ENCODE data around the gene RPS6KB1. TPM values are rescaled to one million over a fixed set of nuclear protein-coding genes. Genes with fewer than 3 reads are reported as not detected.
"Not testable (repeated sequence)": the region's sequence is repeated elsewhere in the genome, so short reads cannot be mapped to it uniquely, and the experiment has no call there.

The RPS6KB1 gene
- total RNA-seq, 4 donors from 2014 or later, result 40.0 to 200 (median 55.7) TPM

DNA sequence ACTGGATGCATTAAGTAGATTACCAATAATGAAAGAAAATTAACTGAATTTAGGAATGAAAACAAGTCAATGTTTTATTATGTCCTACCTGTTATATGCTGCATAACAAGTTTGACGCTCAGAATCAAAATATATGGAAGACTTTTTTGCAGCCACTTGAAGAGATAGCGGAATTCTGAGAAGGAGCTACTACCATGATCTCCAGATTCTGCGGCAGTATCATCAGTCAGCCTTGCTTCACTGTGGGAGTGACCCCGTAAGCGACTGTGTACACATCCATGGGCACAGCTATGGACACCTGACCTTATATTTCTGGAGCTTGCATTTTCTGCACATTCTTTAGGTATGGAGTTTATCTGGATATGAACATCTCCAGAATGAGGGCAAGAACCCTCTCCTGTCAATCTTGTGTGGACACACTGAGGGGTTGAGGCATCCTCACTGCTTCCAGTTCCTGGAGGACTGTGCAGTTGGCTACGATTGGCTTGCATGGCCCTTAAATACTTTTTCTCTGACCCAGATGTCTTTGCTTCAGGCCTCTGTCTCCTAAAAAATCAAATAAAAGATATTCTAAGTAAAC lies 69.9 kb downstream of the RPS6KB1 start:
- TF ChIP-seq, protein P1, sequence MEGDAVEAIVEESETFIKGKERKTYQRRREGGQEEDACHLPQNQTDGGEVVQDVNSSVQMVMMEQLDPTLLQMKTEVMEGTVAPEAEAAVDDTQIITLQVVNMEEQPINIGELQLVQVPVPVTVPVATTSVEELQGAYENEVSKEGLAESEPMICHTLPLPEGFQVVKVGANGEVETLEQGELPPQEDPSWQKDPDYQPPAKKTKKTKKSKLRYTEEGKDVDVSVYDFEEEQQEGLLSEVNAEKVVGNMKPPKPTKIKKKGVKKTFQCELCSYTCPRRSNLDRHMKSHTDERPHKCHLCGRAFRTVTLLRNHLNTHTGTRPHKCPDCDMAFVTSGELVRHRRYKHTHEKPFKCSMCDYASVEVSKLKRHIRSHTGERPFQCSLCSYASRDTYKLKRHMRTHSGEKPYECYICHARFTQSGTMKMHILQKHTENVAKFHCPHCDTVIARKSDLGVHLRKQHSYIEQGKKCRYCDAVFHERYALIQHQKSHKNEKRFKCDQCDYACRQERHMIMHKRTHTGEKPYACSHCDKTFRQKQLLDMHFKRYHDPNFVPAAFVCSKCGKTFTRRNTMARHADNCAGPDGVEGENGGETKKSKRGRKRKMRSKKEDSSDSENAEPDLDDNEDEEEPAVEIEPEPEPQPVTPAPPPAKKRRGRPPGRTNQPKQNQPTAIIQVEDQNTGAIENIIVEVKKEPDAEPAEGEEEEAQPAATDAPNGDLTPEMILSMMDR (IDR thresholded peaks at IDR 0.05), result no peak
- no peak for TF ChIP-seq POLR2A (IDR thresholded peaks at IDR 0.05)
- 93% methylated on average over 6 of the region's 6 CpGs for WGBS, 2 donors
- H3K9me3 ChIP-seq, result no peaks in the 10 kb centered on the region
- no peak for DNase-seq
- no peaks in the 10 kb centered on the region for H3K27me3 ChIP-seq
- peaks cover 7 to 19% of the 10 kb centered on the region in 2 donors for H3K4me1 ChIP-seq
- no peak overlapping the region for H3K27ac ChIP-seq
- no peak overlapping the region for H3K4me3 ChIP-seq (replicated peaks in 1 of 3)
- intact Hi-C loops (cut with DNase I), result no loop called here
- H3K36me3 ChIP-seq, result peaks cover 0 to 2% of the 10 kb centered on the region in 2 donors

DNA sequence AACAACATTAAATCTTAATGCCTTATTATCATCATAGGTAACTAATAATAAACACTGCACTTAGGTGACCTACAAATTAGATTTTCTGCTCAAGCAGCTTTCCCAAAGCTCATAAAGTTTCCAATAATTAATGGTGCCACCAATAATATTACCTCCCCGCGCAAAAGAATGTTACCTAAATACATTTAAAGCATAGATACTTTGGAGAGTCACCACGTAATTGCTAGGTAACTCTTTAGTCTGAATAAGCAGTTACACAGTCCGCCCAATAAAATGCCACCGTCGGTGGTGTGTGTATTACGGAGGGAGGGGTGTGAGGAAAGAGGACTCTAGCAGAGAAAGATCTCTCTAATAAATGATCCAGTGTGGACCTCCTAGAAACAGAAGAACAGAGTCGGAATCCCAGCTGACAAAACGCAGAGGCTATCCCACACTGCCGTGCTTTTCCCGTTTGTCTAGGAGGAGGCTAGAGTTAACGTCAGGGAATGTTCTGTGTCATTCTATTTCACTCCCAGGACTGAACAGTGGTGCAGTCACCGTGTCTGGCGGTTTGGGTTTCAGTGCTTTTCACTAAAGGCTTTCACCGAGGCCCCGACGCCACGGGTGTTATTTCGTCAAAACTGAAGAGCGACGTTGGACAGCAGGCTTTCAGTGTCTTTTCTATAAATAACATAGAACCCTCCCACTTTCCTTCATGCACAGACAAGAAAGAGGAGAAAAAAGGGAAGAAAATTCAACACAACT lies 71.0 kb downstream of the RPS6KB1 start:
- peaks cover 7 to 19% of the 10 kb centered on the region in 2 donors for H3K4me1 ChIP-seq
- intact Hi-C loops (cut with DNase I), result no loop called here
- WGBS, 2 donors, result 3% methylated on average over 21 of the region's 21 CpGs
- TF ChIP-seq, protein P1 (IDR thresholded peaks at IDR 0.05), result no peak
- TF ChIP-seq POLR2A (IDR thresholded peaks at IDR 0.05), result no peak
- peak; percentile 48 to 52 for DNase-seq
- no peaks in the 10 kb centered on the region for H3K36me3 ChIP-seq
- H3K9me3 ChIP-seq, result no peaks in the 10 kb centered on the region
- peak overlapping the region; percentile 82 to 95 (median 94) for H3K27ac ChIP-seq
- peak overlapping the region; percentile 3 to 89 (median 82) for H3K4me3 ChIP-seq (replicated peaks in 1 of 3)
- no peaks in the 10 kb centered on the region for H3K27me3 ChIP-seq

DNA sequence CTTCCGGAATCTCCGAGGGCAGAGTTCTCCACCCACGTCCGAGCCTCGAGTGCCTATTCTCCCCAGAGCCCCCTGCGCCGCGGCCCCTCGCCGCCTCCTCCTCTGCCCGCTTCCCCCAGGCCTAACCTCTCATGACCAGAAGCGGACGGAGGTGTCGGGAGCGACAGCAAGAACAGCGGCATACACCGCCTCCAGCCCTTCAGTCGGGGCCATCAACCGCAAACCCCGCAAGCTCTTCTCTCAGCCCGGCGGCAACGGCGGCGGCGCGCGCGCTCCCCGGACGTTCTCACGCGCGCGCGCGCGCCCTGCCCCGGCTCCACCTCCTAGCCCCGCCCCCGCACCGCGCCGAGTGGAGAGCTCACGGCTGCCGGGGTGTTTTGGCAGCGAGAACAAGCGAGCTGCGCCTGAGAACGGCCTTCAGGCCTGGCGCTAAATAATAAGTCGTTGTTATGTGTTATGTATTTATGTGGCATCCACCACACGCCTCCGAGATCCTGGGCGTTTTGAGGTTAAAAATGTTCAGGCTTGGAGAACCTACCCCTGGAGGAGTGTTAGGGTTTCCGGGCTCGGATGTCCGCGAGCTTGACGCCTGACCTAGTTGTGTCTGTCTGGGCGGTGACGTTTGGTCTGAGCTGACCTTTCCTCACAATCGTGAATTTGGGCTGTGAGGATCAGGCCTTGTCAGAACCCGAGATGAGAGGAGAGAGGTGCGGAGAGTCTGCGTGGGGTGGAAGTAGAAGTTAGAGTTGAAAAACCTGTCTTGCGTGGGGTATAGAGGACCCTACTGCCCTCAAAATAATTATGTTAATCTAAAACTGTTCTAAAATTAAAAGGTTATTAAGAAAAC lies 71.8 kb downstream of the RPS6KB1 start, which contains the start of gene RNFT1:
RNFT1 (minus strand) TSS at position 259 of the 847 bp plus-strand sequence; CDS start at position 182, 77 bp downstream.
- intact Hi-C loops (cut with DNase I), result no loop called here
- peak within 1 kb of the TSS; percentile 82 to 95 (median 94) for H3K27ac ChIP-seq
- TF ChIP-seq POLR2A (IDR thresholded peaks at IDR 0.05), result peak; percentile 3 to 83
- TF ChIP-seq, protein P1 (IDR thresholded peaks at IDR 0.05), result peak in 1 of 6 experiments; percentile 12
- no peaks in the 10 kb centered on the region for H3K27me3 ChIP-seq
- 9 to 10% methylated on average over 24 to 25 of the region's 67 CpGs for WGBS, 2 donors
- no peaks in the 10 kb centered on the region for H3K9me3 ChIP-seq
- H3K4me3 ChIP-seq (replicated peaks in 1 of 3), result peak within 1 kb of the TSS; percentile 3 to 89 (median 82)
- H3K36me3 ChIP-seq, result no peaks in the 10 kb centered on the region
- DNase-seq, result peak; percentile 89 to 93
- H3K4me1 ChIP-seq, result peaks cover 7 to 19% of the 10 kb centered on the region in 2 donors

DNA sequence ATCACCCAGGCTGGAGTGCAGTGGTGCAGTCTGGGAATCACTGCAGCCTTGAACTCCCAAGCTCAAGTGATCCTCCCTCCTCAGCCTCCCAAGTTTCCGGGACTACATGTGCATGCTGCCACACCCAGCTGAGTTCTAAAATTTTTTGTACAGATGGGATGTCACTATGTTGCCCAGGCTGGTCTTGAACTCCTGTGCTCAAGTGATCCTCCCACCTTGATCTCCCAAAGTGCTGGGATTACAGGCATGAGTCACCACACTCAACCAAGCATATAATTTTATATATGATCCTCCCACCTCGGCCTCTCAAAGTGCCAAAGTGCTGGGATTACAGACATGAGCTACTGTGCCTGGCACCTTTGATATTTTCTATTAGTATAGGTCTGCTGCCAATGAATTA lies 78.8 kb downstream of the RPS6KB1 start:
- H3K9me3 ChIP-seq; DNase-seq; H3K4me1 ChIP-seq; intact Hi-C loops (cut with DNase I); H3K36me3 ChIP-seq; H3K4me3 ChIP-seq (replicated peaks in 1 of 3); H3K27me3 ChIP-seq; H3K27ac ChIP-seq: not testable (repeated sequence)
- WGBS, 2 donors, result 86 to 90% methylated on average over 2 of the region's 2 CpGs

DNA sequence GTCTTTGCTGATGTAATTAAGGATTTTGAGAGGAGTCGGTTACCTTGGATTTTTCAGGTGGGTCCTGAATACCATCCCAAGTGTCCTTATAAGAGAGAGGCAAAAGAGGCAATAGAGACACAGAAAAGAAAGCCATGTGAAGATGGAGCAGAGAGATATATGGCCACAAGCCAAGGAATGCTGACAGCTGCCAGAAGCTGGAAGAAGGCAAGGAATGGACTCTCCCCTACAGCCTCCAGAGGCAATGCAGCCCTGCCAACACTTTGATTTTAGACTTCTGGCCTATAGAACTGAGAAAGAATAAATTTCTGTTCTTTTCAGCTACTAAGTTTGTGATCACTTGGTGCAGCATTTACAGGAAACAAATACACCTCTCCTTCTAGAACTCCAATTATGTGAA lies 79.9 kb downstream of the RPS6KB1 start:
- 93 to 95% methylated on average over 1 of the region's 1 CpG for WGBS, 2 donors
- H3K27ac ChIP-seq, result no peak overlapping the region
- no peak overlapping the region for H3K4me3 ChIP-seq (replicated peaks in 1 of 3)
- no peaks in the 10 kb centered on the region for H3K9me3 ChIP-seq
- DNase-seq, result no peak
- TF ChIP-seq POLR2A (IDR thresholded peaks at IDR 0.05), result no peak
- TF ChIP-seq, protein P1 (IDR thresholded peaks at IDR 0.05), result no peak
- no peaks in the 10 kb centered on the region for H3K4me1 ChIP-seq
- intact Hi-C loops (cut with DNase I), result no loop called here
- H3K27me3 ChIP-seq, result no peaks in the 10 kb centered on the region
- no peaks in the 10 kb centered on the region for H3K36me3 ChIP-seq

DNA sequence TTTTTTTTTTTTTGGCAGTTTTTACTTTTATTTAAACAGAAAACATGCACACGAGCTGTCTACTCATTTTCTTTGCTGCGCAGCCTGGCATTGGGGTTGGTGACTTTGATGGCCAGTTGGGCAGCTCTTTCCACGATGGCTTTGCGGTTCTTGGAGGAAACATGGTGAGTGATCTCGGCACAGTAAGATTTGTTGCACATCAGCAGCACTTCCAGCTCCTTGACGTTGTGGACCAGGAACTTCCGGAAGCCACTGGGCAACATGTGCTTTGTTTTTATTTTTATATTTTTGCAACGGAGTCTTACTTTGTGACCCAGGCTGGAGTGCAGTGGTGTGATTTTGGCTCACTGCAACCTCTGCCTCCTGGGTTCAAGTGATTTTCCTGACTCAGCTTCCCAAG lies 80.6 kb downstream of the RPS6KB1 start:
- H3K4me1 ChIP-seq; H3K4me3 ChIP-seq (replicated peaks in 1 of 3); H3K9me3 ChIP-seq; intact Hi-C loops (cut with DNase I); H3K36me3 ChIP-seq; DNase-seq; H3K27ac ChIP-seq; H3K27me3 ChIP-seq: not testable (repeated sequence)
- 83 to 91% methylated on average over 8 of the region's 8 CpGs for WGBS, 2 donors

DNA sequence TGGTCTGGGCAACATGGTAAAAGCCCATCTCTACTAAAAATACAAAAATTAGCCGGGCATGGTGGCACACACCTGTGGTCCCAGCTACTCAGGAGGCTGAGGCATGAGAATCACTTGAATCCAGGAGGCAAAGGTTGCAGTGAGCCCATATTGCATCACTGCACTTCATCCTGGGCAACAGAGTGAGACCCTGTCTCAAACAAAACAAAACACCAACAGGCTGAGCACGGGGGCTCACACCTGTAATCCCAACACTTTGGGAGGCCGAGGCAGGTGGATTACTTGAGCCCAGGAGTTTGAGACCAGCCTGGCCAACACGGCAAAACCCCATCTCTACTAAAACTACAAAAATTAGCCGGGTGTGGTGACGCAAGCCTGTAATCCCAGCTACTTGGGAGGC lies 82.2 kb downstream of the RPS6KB1 start:
- H3K9me3 ChIP-seq; DNase-seq; H3K4me1 ChIP-seq; H3K36me3 ChIP-seq; intact Hi-C loops (cut with DNase I); H3K27me3 ChIP-seq; H3K4me3 ChIP-seq (replicated peaks in 1 of 3); H3K27ac ChIP-seq: not testable (repeated sequence)
- WGBS, 2 donors, result 84 to 90% methylated on average over 3 to 6 of the region's 6 CpGs

DNA sequence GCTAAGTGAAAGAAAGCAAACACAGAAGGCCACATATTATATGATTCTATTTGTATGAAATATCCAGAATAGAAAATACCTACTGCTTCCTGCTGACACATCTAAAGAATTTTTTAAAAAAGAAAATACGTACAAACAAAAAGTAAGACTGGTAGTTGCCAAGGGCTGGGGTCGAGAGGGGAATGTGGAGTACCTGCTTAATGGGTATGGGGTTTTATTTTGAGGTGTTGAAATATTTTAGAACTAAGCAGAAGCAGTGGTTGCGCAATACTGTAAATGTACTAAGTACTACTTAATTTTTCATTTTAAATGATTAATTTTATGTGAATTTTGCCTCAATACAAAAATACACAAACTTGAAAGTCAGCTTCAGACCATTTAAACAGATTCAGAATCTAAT lies 103.7 kb downstream of the RPS6KB1 start:
- 80 to 86% methylated on average over 3 of the region's 3 CpGs for WGBS, 2 donors
- H3K4me1 ChIP-seq; H3K9me3 ChIP-seq; H3K4me3 ChIP-seq (replicated peaks in 1 of 3); H3K27me3 ChIP-seq; H3K36me3 ChIP-seq; H3K27ac ChIP-seq; DNase-seq; intact Hi-C loops (cut with DNase I): not testable (repeated sequence)
